K562 (cell line): ENCODE results near the gene ADAMTSL3. TPM values are rescaled to one million over a fixed set of nuclear protein-coding genes. Genes with fewer than 3 reads are reported as not detected.
A peak's percentile ranks its signal among the peaks of the same experiment; 100 is the strongest.

Experiments
- ATAC-seq: fragments of 200-7000 bp; cut with Tn5 transposase; 3 replicates; pipeline ENCODE4 v1.9.1; 2020; ENCODE audit warnings: moderate library complexity
- BruUV-seq: library from RNA; stranded (reverse); fragments of 400-500 nt; replicated peaks from 2 replicates; lab custom pipeline; 2021; lab: Mats Ljungman, UMichigan
- CTCF ChIA-PET: fragments of 300-600 bp; formaldehyde crosslinking; extraction: SDS; loops from one replicate; lab custom pipeline; 2021; ENCODE audit warnings: low intra/inter-chr PET ratio; lab: Yijun Ruan, JAX
- POLR2A ChIA-PET: fragments of 300-600, 350-650 bp; sonication (Branson Sonifier 250); formaldehyde crosslinking; extraction: SDS; loops from one replicate; lab custom pipeline; 2021; ENCODE audit warnings: antibody characterized with exemption, inconsistent platforms; lab: Yijun Ruan, JAX
- DNase-seq, 4 experiments: peaks; one replicate each; pipeline versions ENCODE4 v3.0.0 to v3.0.0-alpha.2; 2011 to 2018; ENCODE audit warnings: low spot score in 3 of 4, mixed read lengths in 3 of 4; ENCODE audit errors: extremely low read depth in 1 of 4
- FAIRE-seq: peaks from 2 replicates; lab custom pipeline; 2011; peaks lifted over from hg19 to GRCh38; lab: Jason Lieb, UNC
- H2AFZ ChIP-seq: 2 replicates; pipeline ENCODE4 v1.6.0; 2011; ENCODE audit warnings: low read depth, low read length, control low read depth, inconsistent platforms
- H3K27ac ChIP-seq: fragments of 200-600 bp; 3 replicates; pipeline ENCODE4 v1.8.0; 2011; ENCODE audit warnings: low read depth, mild to moderate bottlenecking, control low read depth, inconsistent platforms, low read length, moderate library complexity, mixed read lengths; ENCODE audit errors: extremely low read depth
- H3K27me3 ChIP-seq, 2 experiments: fragments of 300-600 bp in 1 of 2; 2 replicates in 1 of 2; 3 replicates in 1 of 2; pipeline versions ENCODE4 v1.6.0 to v1.8.0; 2011; ENCODE audit warnings: inconsistent platforms in 2 of 2, low read length in 2 of 2, mild to moderate bottlenecking in 1 of 2, mixed read lengths in 1 of 2, moderate library complexity in 1 of 2; ENCODE audit not compliant: control insufficient read depth in 2 of 2, insufficient read depth in 2 of 2
- H3K36me3 ChIP-seq: fragments of 300-600 bp; 3 replicates; pipeline ENCODE4 v1.8.0; 2011; ENCODE audit warnings: mild to moderate bottlenecking, low read length, inconsistent platforms; ENCODE audit not compliant: control insufficient read depth, insufficient read depth
- H3K4me1 ChIP-seq, 2 experiments: fragments of 200-600 bp in 1 of 2; replicated peaks in 1 of 2; 2 replicates in 1 of 2; 3 replicates in 1 of 2; pipeline versions ENCODE4 v1.5.1 to v1.8.0; 2011; ENCODE audit warnings: inconsistent platforms in 2 of 2, low read length in 2 of 2, mild to moderate bottlenecking in 1 of 2, mixed read lengths in 1 of 2, moderate library complexity in 1 of 2; ENCODE audit not compliant: control insufficient read depth in 2 of 2, insufficient read depth in 2 of 2
- H3K4me2 ChIP-seq: 2 replicates; pipeline ENCODE4 v1.6.1; 2011; ENCODE audit warnings: low read length, control low read depth, inconsistent platforms, mixed read lengths; ENCODE audit not compliant: insufficient read depth
- H3K4me3 ChIP-seq: fragments of 200-600 bp; sonication (generic), shearing (Covaris generic); 2 replicates; pipeline ENCODE4 v1.5.1; 2016; ENCODE audit warnings: control low read depth, inconsistent platforms
- H3K79me2 ChIP-seq: fragments of 200-600 bp; 3 replicates; pipeline ENCODE4 v1.8.0; 2011; ENCODE audit warnings: low read length, inconsistent platforms; ENCODE audit not compliant: control insufficient read depth, insufficient read depth
- H3K9ac ChIP-seq, 2 experiments: 2 replicates each; pipeline versions ENCODE4 v1.6.0 to v1.6.1; 2011; ENCODE audit warnings: low read depth in 2 of 2, low read length in 2 of 2, control low read depth in 1 of 2, inconsistent platforms in 1 of 2, mild to moderate bottlenecking in 1 of 2, mixed read lengths in 1 of 2; ENCODE audit not compliant: insufficient read depth in 1 of 2
- H3K9me1 ChIP-seq: one replicate; pipeline ENCODE4 v1.6.0; 2011; ENCODE audit warnings: inconsistent platforms, mild to moderate bottlenecking, low read length, moderate library complexity; ENCODE audit not compliant: control insufficient read depth, insufficient read depth
- H3K9me3 ChIP-seq: replicated peaks from 2 replicates; pipeline ENCODE4 v1.5.1; 2011; ENCODE audit warnings: low read depth, low read length, inconsistent platforms; ENCODE audit not compliant: control insufficient read depth, insufficient read depth
- H4K20me1 ChIP-seq: replicated peaks from 2 replicates; pipeline ENCODE4 v1.6.1; 2011; ENCODE audit warnings: low read length, inconsistent platforms, mixed read lengths; ENCODE audit not compliant: control insufficient read depth, insufficient read depth
- ATF3 ChIP-seq, 2 experiments: fragments of 450-650 bp in 1 of 2; sonication (generic) in 1 of 2; formaldehyde crosslinking in 1 of 2; IDR thresholded peaks in 1 of 2; conservative IDR thresholded peaks in 1 of 2; 2 replicates each; pipeline versions ENCODE4 v1.6.1 to v1.8.1; 2016 to 2023; ENCODE audit warnings: mild to moderate bottlenecking in 2 of 2, moderate library complexity in 2 of 2, inconsistent platforms in 1 of 2, missing genetic modification reagents in 1 of 2
- BRF1 ChIP-seq: IDR thresholded peaks from 3 replicates; pipeline ENCODE4 v1.6.1; 2011; ENCODE audit warnings: borderline replicate concordance, mild to moderate bottlenecking; ENCODE audit not compliant: insufficient read length; ENCODE audit errors: extremely low read depth
- CEBPB ChIP-seq: fragments of 450-650 bp; IDR thresholded peaks from 2 replicates; pipeline ENCODE4 v1.6.1; 2016; ENCODE audit warnings: missing genetic modification characterization, missing compliant biosample characterization
- CEBPG ChIP-seq, 3 experiments: fragments of 200-800 bp in 1 of 3; sonication (Bioruptor generic) in 1 of 3; sonication (generic) in 1 of 3; formaldehyde crosslinking in 1 of 3; IDR thresholded peaks in 2 of 3; conservative IDR thresholded peaks in 1 of 3; 2 replicates each; pipeline versions ENCODE4 v1.6.1 to v1.8.0; 2016 to 2022; ENCODE audit warnings: missing compliant biosample characterization in 2 of 3, missing genetic modification characterization in 2 of 3, mild to moderate bottlenecking in 1 of 3, missing genetic modification reagents in 1 of 3
- EHMT2 ChIP-seq: fragments of 450-650 bp; IDR thresholded peaks from 2 replicates; pipeline ENCODE4 v1.6.1; 2018; ENCODE audit warnings: antibody characterized with exemption
- EP300 ChIP-seq: IDR thresholded peaks from 2 replicates; pipeline ENCODE4 v1.6.1; 2012; ENCODE audit warnings: low read length, improper control_type of control experiment
- GABPB2 ChIP-seq: fragments of 250-450 bp; sonication (Bioruptor Pico); conservative IDR thresholded peaks from 2 replicates; pipeline ENCODE4 v1.5.1; 2021; ENCODE audit warnings: mild to moderate bottlenecking
- HDAC8 ChIP-seq: fragments of 450-650 bp; IDR thresholded peaks from 2 replicates; pipeline ENCODE4 v1.6.1; 2016; ENCODE audit warnings: mild to moderate bottlenecking, missing genetic modification characterization, moderate library complexity, missing compliant biosample characterization
- HNRNPK ChIP-seq: fragments of 200-400 bp; formaldehyde crosslinking; IDR thresholded peaks from one replicate; pipeline ENCODE4 v1.6.1; 2018; ENCODE audit warnings: mild to moderate bottlenecking, low read depth, low read length; ENCODE audit not compliant: poor library complexity, severe bottlenecking
- SAFB ChIP-seq: fragments of 200-400 bp; formaldehyde crosslinking; IDR thresholded peaks from 2 replicates; pipeline ENCODE4 v1.6.1; 2017; ENCODE audit warnings: low read depth, low read length, borderline replicate concordance
- SRF ChIP-seq, 2 experiments: fragments of 250-450, 450-650 bp in 1 of 2; sonication (Bioruptor Pico) in 1 of 2; sonication (generic) in 1 of 2; formaldehyde crosslinking; IDR thresholded peaks; 2 replicates each; pipeline versions ENCODE4 v1.5.0 to v1.5.1; 2020 to 2022; ENCODE audit warnings: mild to moderate bottlenecking in 1 of 2, missing genetic modification reagents in 1 of 2
- TCF15 ChIP-seq: fragments of 250-450 bp; sonication (Bioruptor Pico); IDR thresholded peaks from 2 replicates; pipeline ENCODE4 v1.8.0; 2022; ENCODE audit warnings: moderate library complexity, mild to moderate bottlenecking, inconsistent platforms
- TFE3 ChIP-seq: fragments of 450-650 bp; formaldehyde crosslinking; IDR thresholded peaks from 2 replicates; pipeline ENCODE4 v1.4.0; 2020; ENCODE audit warnings: mild to moderate bottlenecking, mixed read lengths
- TRIM24 ChIP-seq, 2 experiments: fragments of 450-650 bp; IDR thresholded peaks; 2 replicates each; pipeline ENCODE4 v1.6.1; 2016
- TRIM28 ChIP-seq: fragments of 450-650 bp; IDR thresholded peaks from 2 replicates; pipeline ENCODE4 v1.6.1; 2017
- ZBTB2 ChIP-seq: fragments of 450-650 bp; IDR thresholded peaks from 2 replicates; pipeline ENCODE4 v1.6.1; 2016; ENCODE audit warnings: antibody characterized with exemption
- ZNF12 ChIP-seq: sonication (generic); formaldehyde crosslinking; IDR thresholded peaks from 2 replicates; pipeline ENCODE4 v1.4.0; 2020; ENCODE audit warnings: mild to moderate bottlenecking, missing genetic modification reagents
- ZNF644 ChIP-seq: fragments of 200-800 bp; sonication (Bioruptor generic); IDR thresholded peaks from 2 replicates; pipeline ENCODE4 v1.6.1; 2016; ENCODE audit warnings: low read depth, missing genetic modification characterization, missing compliant biosample characterization
- WGBS: fragments of 100-300 bp; shearing (Covaris generic); methylation state at CpG from one replicate; pipeline ENCODE4 v1.1.6; 2016; ENCODE audit warnings: low coverage, mixed read lengths; ENCODE audit not compliant: insufficient coverage; ENCODE audit errors: missing lambda C conversion rate; 5-methylcytosine and 5-hydroxymethylcytosine counted together
- in situ Hi-C: fragments of 300-500 bp; cut with MboI; formaldehyde crosslinking; loops from 4 replicates; pipeline ENCODE4 v1.15.0; 2018; ENCODE audit warnings: inconsistent platforms, mixed read lengths
- intact Hi-C: fragments of 100-400 bp; cut with micrococcal nuclease; formaldehyde crosslinking; loops from 2 replicates; pipeline ENCODE4 v1.14.2; 2022
- polyA plus RNA-seq, 8 experiments: library from polyadenylated mRNA; depleted of rRNA in 4 of 8; stranded (reverse) in 5 of 8; unstranded in 3 of 8; fragments of >200 nt; fragmentation: Nextera tagmentation in 2 of 8; fragmentation: Illumina TruSeq in 1 of 8; extraction: Ambion mirVana in 2 of 8; extraction: Trizol in 1 of 8; gene quantifications; 2 replicates each; pipeline versions ENCODE4 v1.2.1 to v1.2.3, GENCODE V29; 2011 to 2014; ENCODE audit warnings: inconsistent platforms in 1 of 8, missing spikeins in 1 of 8
- total RNA-seq, 7 experiments: library from RNA; depleted of rRNA in 6 of 7; stranded (reverse); fragments of >200 nt in 6 of 7; fragmentation: Illumina TruSeq in 2 of 7; extraction: Trizol in 2 of 7; gene quantifications; 2 replicates each; pipeline versions ENCODE4 v1.2.1 to v1.2.3, GENCODE V29; 2011 to 2021; ENCODE audit warnings: low replicate concordance in 1 of 7

Gene ADAMTSL3
- total and polyA plus RNA-seq, 9 of the 15 experiments (the other 6 are each of a cell fraction or from before 2014, with no cell fraction given), result 0.01 to 0.18 (median 0.07) TPM; not detected in 3

GRCh38 chr15:83854321-83854720 lies 200.4 kb downstream of the ADAMTSL3 start:
- no peak for DNase-seq

More at GRCh38 chr15:83854321-83854720, 200.4 kb downstream of the ADAMTSL3 start:
- H3K36me3 ChIP-seq, result no peaks in the 10 kb centered on the region
- no peaks in the 10 kb centered on the region for H3K79me2 ChIP-seq
- no peak overlapping the region for H3K27ac ChIP-seq
- H4K20me1 ChIP-seq, result no peaks in the 10 kb centered on the region
- H3K9me1 ChIP-seq, result no peaks in the 10 kb centered on the region
- CTCF ChIA-PET, result no interaction called here
- in situ Hi-C loops (no loop called here), intact Hi-C loops (no loop called here)
- no TSS peak for BruUV-seq
- no peaks in the 10 kb centered on the region for H3K4me1 ChIP-seq
- no peak overlapping the region for H3K9ac ChIP-seq
- no peaks in the 10 kb centered on the region for H3K27me3 ChIP-seq
- POLR2A ChIA-PET, result no interaction called here
- ATAC-seq (no peak), FAIRE-seq (no peak)
- 3% methylated on average over 4 of the region's 4 CpGs for WGBS
- no peak overlapping the region for H3K4me2 ChIP-seq
- no peak overlapping the region for H2AFZ ChIP-seq
- no peaks in the 10 kb centered on the region for H3K9me3 ChIP-seq
- H3K4me3 ChIP-seq, result no peak overlapping the region
- TF ChIP-seq ZNF12 (CRISPR knock-in tag) (no peak), SRF (CRISPR knock-in tag; IDR thresholded peaks at IDR 0.05) (no peak), TFE3 (CRISPR knock-in tag) (no peak), TCF15 (CRISPR knock-in tag) (no peak), EP300 (no peak), GABPB2 (no peak), HNRNPK (no peak), CEBPB (tag) (no peak), BRF1 (no peak), CEBPG (CRISPR knock-in tag; IDR thresholded peaks at IDR 0.05) (no peak), CEBPG (tag; conservative IDR thresholded peaks at IDR 0.05 in 1 of 2, IDR thresholded peaks at IDR 0.05 in 1 of 2) (peak in 1 of 2 experiments; percentile 39; a peak in 1 of 4 replicates), HDAC8 (tag) (no peak), ZBTB2 (no peak), SAFB (no peak), TRIM28 (no peak), TRIM24 (IDR thresholded peaks at IDR 0.05) (peak in 1 of 2 experiments; percentile 27; a peak in 1 of 4 replicates), EHMT2 (no peak), ZNF644 (tag) (no peak), ATF3 (IDR thresholded peaks at IDR 0.05) (peak; percentile 78), ATF3 (CRISPR knock-in tag; conservative IDR thresholded peaks at IDR 0.05) (no peak)
